BE2C (cell line): Measurements from ENCODE around the gene SUSD3.
A peak's percentile ranks its signal among the peaks of the same experiment; 100 is the strongest.

ENCODE experiments used
- DNase-seq: peaks from one replicate; pipeline ENCODE4 v3.0.0-alpha.2; 2020
- H3K27me3 ChIP-seq: fragments of 250-450 bp; sonication (Bioruptor Pico); 2 replicates; pipeline ENCODE4 v1.5.1; 2020; ENCODE audit warnings: mild to moderate bottlenecking
- H3K36me3 ChIP-seq: fragments of 250-450 bp; sonication (Bioruptor Pico); 2 replicates; pipeline ENCODE4 v1.5.1; 2020; ENCODE audit warnings: mild to moderate bottlenecking
- H3K4me1 ChIP-seq: fragments of 250-450 bp; sonication (Bioruptor Pico); 2 replicates; pipeline ENCODE4 v1.5.1; 2020
- H3K4me3 ChIP-seq: 2 replicates; pipeline ENCODE4 v1.5.1; 2011; ENCODE audit warnings: low read depth, low read length
- H3K9me3 ChIP-seq: fragments of 250-450 bp; sonication (Bioruptor Pico); 2 replicates; pipeline ENCODE4 v1.5.1; 2020
- CTCF ChIP-seq: IDR thresholded peaks from 2 replicates; pipeline ENCODE4 v1.5.1; 2012; ENCODE audit warnings: mild to moderate bottlenecking, low read depth, low read length

SUSD3 gene

GRCh38 chr9:93119953-93120845 lies 61.7 kb downstream of the SUSD3 start:
- H3K4me1 ChIP-seq, result peaks cover 21% of the 10 kb centered on the region
- H3K4me3 ChIP-seq, result peak overlapping the region; percentile 36
- peak; percentile 92 for DNase-seq
- no peaks in the 10 kb centered on the region for H3K27me3 ChIP-seq
- TF ChIP-seq CTCF, result peak; percentile 55
- no peaks in the 10 kb centered on the region for H3K9me3 ChIP-seq
- H3K36me3 ChIP-seq, result peaks cover 17% of the 10 kb centered on the region

GRCh38 chr9:93120846-93121315 lies 62.4 kb downstream of the SUSD3 start:
- no peaks in the 10 kb centered on the region for H3K27me3 ChIP-seq
- TF ChIP-seq CTCF, result no peak
- H3K36me3 ChIP-seq, result peaks cover 17% of the 10 kb centered on the region
- H3K4me1 ChIP-seq, result peaks cover 21% of the 10 kb centered on the region
- no peaks in the 10 kb centered on the region for H3K9me3 ChIP-seq
- DNase-seq, result no peak
- H3K4me3 ChIP-seq, result no peak overlapping the region; the same call in 1 of the 2 replicates

GRCh38 chr9:93121316-93122241 lies 63.1 kb downstream of the SUSD3 start:
- Histone ChIP-seq H3K9me3 (no peaks in the 10 kb centered on the region), H3K4me3 (no peak overlapping the region), H3K36me3 (peaks cover 17% of the 10 kb centered on the region), H3K27me3 (no peaks in the 10 kb centered on the region), H3K4me1 (peaks cover 21% of the 10 kb centered on the region)
- no peak for TF ChIP-seq CTCF
- DNase-seq, result peak; percentile 7

DNA sequence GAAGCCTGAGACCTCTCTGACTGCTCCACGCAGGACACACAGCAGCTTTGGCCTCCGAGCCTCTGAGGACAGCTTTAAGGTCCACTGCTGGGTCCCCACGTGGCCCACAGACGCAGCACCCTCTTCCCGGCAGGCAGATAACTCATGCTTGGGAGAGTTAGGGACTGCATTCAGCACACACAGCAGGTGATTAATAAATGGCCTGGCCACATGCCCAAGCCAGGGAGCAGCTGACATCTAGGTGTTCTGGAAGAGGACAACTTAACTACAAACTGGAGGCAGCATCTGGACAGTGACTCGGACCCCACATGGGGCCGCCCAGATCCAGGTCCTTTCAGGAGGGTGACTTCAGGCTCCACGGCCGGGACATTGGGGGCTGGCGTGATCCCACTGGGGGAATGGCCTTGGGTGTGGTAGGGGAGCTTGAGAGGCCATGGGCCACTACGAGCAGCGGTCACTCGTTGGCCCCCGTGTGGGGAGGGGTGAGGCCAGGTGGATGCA lies 64.3 kb downstream of the SUSD3 start:
- Histone ChIP-seq H3K27me3 (no peaks in the 10 kb centered on the region), H3K4me1 (peaks cover 31% of the 10 kb centered on the region), H3K36me3 (peaks cover 17% of the 10 kb centered on the region), H3K9me3 (no peaks in the 10 kb centered on the region), H3K4me3 (no peak overlapping the region)
- TF ChIP-seq CTCF, result no peak
- DNase-seq, result peak; percentile 49

GRCh38 chr9:93123561-93124283 lies 65.2 kb downstream of the SUSD3 start:
- Histone ChIP-seq H3K4me3 (no peak overlapping the region), H3K9me3 (no peaks in the 10 kb centered on the region), H3K4me1 (peaks cover 31% of the 10 kb centered on the region), H3K36me3 (peaks cover 17% of the 10 kb centered on the region), H3K27me3 (no peaks in the 10 kb centered on the region)
- DNase-seq, result peak; percentile 3
- TF ChIP-seq CTCF, result no peak
